Thyroid gland (tissue), 4 donors: ENCODE data around the gene NAALADL2.

Source experiments
- POLR2A ChIP-seq, 2 donors: fragments of 450-650 bp; IDR thresholded peaks; one replicate each; pipeline ENCODE4 v1.6.1; 2017; ENCODE audit warnings: antibody characterized with exemption in 2 of 2, mild to moderate bottlenecking in 2 of 2, moderate library complexity in 1 of 2
- TF ChIP-seq, protein P1 (sequence below), 6 experiments: fragments of 200-600 bp in 3 of 6; fragments of 450-650 bp in 3 of 6; sonication (generic) in 3 of 6; IDR thresholded peaks; one replicate each; pipeline ENCODE4 v1.5.1; 2016 to 2019; ENCODE audit warnings: antibody characterized with exemption in 6 of 6, mild to moderate bottlenecking in 2 of 6, inconsistent platforms in 1 of 6, moderate library complexity in 1 of 6

DNA sequence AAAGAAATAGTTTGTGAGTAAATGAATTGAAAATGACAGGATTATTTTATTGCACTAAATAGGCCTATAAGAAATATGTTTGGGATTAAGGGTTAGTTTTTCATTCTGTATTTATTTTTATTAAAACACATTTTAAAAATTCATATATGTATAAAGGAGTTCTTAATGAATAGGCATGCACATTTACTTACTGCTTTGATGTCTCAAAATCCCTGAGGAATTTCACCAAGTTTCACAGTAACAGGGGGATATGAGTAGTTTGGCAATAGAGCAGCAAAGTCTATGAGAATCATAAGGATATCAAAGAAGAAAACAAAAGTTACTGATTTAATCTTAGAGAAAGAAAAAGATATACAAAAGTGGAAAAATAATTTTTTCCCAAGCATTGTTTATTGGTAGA, 411.7 kb downstream of the NAALADL2 start:
- TF ChIP-seq, protein P1, sequence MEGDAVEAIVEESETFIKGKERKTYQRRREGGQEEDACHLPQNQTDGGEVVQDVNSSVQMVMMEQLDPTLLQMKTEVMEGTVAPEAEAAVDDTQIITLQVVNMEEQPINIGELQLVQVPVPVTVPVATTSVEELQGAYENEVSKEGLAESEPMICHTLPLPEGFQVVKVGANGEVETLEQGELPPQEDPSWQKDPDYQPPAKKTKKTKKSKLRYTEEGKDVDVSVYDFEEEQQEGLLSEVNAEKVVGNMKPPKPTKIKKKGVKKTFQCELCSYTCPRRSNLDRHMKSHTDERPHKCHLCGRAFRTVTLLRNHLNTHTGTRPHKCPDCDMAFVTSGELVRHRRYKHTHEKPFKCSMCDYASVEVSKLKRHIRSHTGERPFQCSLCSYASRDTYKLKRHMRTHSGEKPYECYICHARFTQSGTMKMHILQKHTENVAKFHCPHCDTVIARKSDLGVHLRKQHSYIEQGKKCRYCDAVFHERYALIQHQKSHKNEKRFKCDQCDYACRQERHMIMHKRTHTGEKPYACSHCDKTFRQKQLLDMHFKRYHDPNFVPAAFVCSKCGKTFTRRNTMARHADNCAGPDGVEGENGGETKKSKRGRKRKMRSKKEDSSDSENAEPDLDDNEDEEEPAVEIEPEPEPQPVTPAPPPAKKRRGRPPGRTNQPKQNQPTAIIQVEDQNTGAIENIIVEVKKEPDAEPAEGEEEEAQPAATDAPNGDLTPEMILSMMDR (IDR thresholded peaks at IDR 0.05), result no peak
- no peak for TF ChIP-seq POLR2A (IDR thresholded peaks at IDR 0.05)
